ENCODE measurements around the gene ZYG11B.

GRCh38 chr1:52725903-52726264 lies 369 bp upstream of the ZYG11B start:
- TF ChIP-seq CTCF (IDR thresholded peaks at IDR 0.05; ENCODE audit: low read length), result no peak
- no peak for TF ChIP-seq EZH2 (optimal IDR thresholded peaks at IDR 0.05; ENCODE audit: low read depth, low read length)
- no peak for TF ChIP-seq EZH2phosphoT487 (IDR thresholded peaks at IDR 0.05; ENCODE audit: low read length)
